Stimulated activated CD4-positive, alpha-beta T cell treated with anti-CD3 and anti-CD28 coated beads, Interleukin-15, amount 100 ng/mL, for 48 hours (primary cell): ENCODE measurements around the gene ZNF775.

Experiments
- DNase-seq, 2 donors: peaks; one replicate each; pipeline ENCODE4 v3.0.0-alpha.2; 2020; ENCODE audit warnings: low read depth in 2 of 2

ZNF775 gene

GRCh38 chr7:150412518-150413488 lies 33.7 kb downstream of the ZNF775 start:
- DNase-seq = no peak

- no peak for DNase-seq
These were observed 34.5 kb downstream of the ZNF775 start for GRCh38 chr7:150413640-150414081.

- DNase-seq = no peak
These were observed 36.3 kb downstream of the ZNF775 start for GRCh38 chr7:150415161-150416153.

GRCh38 chr7:150417239-150417638 lies 38.1 kb downstream of the ZNF775 start:
- DNase-seq = no peak

- no peak for DNase-seq
These were observed 38.7 kb downstream of the ZNF775 start for GRCh38 chr7:150417863-150418262.

GRCh38 chr7:150420242-150420641 lies 41.1 kb downstream of the ZNF775 start:
- DNase-seq = no peak

- DNase-seq = peak; percentile 73 to 83
These were observed 42.0 kb downstream of the ZNF775 start for GRCh38 chr7:150420987-150421674.

GRCh38 chr7:150421831-150422230 lies 42.7 kb downstream of the ZNF775 start:
- DNase-seq = no peak

GRCh38 chr7:150425670-150426069 lies 46.5 kb downstream of the ZNF775 start:
- no peak for DNase-seq

- DNase-seq = no peak
These were observed 49.7 kb downstream of the ZNF775 start for GRCh38 chr7:150428671-150429451.

GRCh38 chr7:150429699-150430098 lies 50.6 kb downstream of the ZNF775 start:
- DNase-seq = no peak

GRCh38 chr7:150430465-150431085 lies 51.4 kb downstream of the ZNF775 start:
- no peak for DNase-seq

- no peak for DNase-seq
These were observed 52.9 kb downstream of the ZNF775 start for GRCh38 chr7:150431839-150432658.

- no peak for DNase-seq
These were observed 54.1 kb downstream of the ZNF775 start for GRCh38 chr7:150432915-150433892.

- DNase-seq = no peak
These were observed 55.1 kb downstream of the ZNF775 start for GRCh38 chr7:150434240-150434639.

- no peak for DNase-seq
These were observed 55.9 kb downstream of the ZNF775 start for GRCh38 chr7:150435047-150435389.

- DNase-seq = no peak
These were observed 56.4 kb downstream of the ZNF775 start for GRCh38 chr7:150435390-150436073.

- no peak for DNase-seq
These were observed 60.8 kb downstream of the ZNF775 start for GRCh38 chr7:150439967-150440366.
